Endothelial cell (in vitro differentiated cells): ENCODE data around the gene CCSER1. TPM values are rescaled to one million over a fixed set of nuclear protein-coding genes. Genes with fewer than 3 reads are reported as not detected.

Experiments
- DNase-seq: peaks from one replicate; pipeline ENCODE4 v3.0.0; 2021; ENCODE audit warnings: low spot score
- H3K27ac Mint-ChIP-seq: one replicate; pipeline ENCODE4 v1.8.0; 2021; ENCODE audit warnings: mixed read lengths, inconsistent platforms; ENCODE audit not compliant: unreplicated experiment
- H3K27me3 Mint-ChIP-seq: one replicate; pipeline ENCODE4 v1.8.0; 2021; ENCODE audit warnings: mild to moderate bottlenecking, moderate library complexity, mixed read lengths, inconsistent platforms; ENCODE audit not compliant: unreplicated experiment
- H3K36me3 Mint-ChIP-seq: one replicate; pipeline ENCODE4 v1.8.0; 2021; ENCODE audit warnings: mild to moderate bottlenecking, low read depth, mixed read lengths, inconsistent platforms; ENCODE audit not compliant: unreplicated experiment
- H3K4me1 Mint-ChIP-seq: one replicate; pipeline ENCODE4 v1.8.0; 2021; ENCODE audit warnings: mild to moderate bottlenecking, mixed read lengths, inconsistent platforms; ENCODE audit not compliant: unreplicated experiment
- H3K4me3 Mint-ChIP-seq: one replicate; pipeline ENCODE4 v1.8.0; 2021; ENCODE audit warnings: mild to moderate bottlenecking, mixed read lengths, inconsistent platforms; ENCODE audit not compliant: unreplicated experiment
- H3K9me3 Mint-ChIP-seq: one replicate; pipeline ENCODE4 v1.8.0; 2021; ENCODE audit warnings: mixed read lengths, inconsistent platforms; ENCODE audit not compliant: unreplicated experiment
- CTCF ChIP-seq: fragments of 200-600 bp; sonication (generic); IDR thresholded peaks from one replicate; pipeline ENCODE4 v1.5.0; 2021; ENCODE audit warnings: antibody characterized with exemption; ENCODE audit not compliant: unreplicated experiment
- total RNA-seq: library from RNA; stranded (reverse); fragmentation: NEBNext Ultra II Directional; extraction: Animal tissue kit (Norgen Biotek cat#: 25700); gene quantifications from one replicate; pipeline ENCODE4 v1.2.1, GENCODE V29; 2021; ENCODE audit not compliant: unreplicated experiment

The CCSER1 gene
- total RNA-seq, 1 donor from 2014 or later: 3.0 TPM

- DNase-seq: no peak
- Mint-ChIP-seq H3K4me3 (no peak overlapping the region), H3K36me3 (no peaks in the 10 kb centered on the region), H3K27me3 (no peaks in the 10 kb centered on the region), H3K9me3 (no peaks in the 10 kb centered on the region), H3K27ac (no peak overlapping the region), H3K4me1 (no peaks in the 10 kb centered on the region)
- no peak for TF ChIP-seq CTCF
Measured at GRCh38 chr4:90190525-90190924, 63.3 kb downstream of the CCSER1 start.

GRCh38 chr4:90198086-90198847, 71.1 kb downstream of the CCSER1 start:
- TF ChIP-seq CTCF: no peak
- no peak for DNase-seq
- no peak overlapping the region for H3K27ac Mint-ChIP-seq

GRCh38 chr4:90207887-90208454, 80.8 kb downstream of the CCSER1 start:
- no peak for TF ChIP-seq CTCF
- peaks cover 3% of the 10 kb centered on the region for H3K36me3 Mint-ChIP-seq
- no peak for DNase-seq
- H3K27ac Mint-ChIP-seq: no peak overlapping the region
- peaks cover 35% of the 10 kb centered on the region for H3K4me1 Mint-ChIP-seq
- no peaks in the 10 kb centered on the region for H3K9me3 Mint-ChIP-seq
- peaks cover 2% of the 10 kb centered on the region for H3K27me3 Mint-ChIP-seq
- H3K4me3 Mint-ChIP-seq: no peak overlapping the region

More at GRCh38 chr4:90198086-90198847, 71.1 kb downstream of the CCSER1 start:
- Mint-ChIP-seq H3K9me3 (no peaks in the 10 kb centered on the region), H3K4me3 (no peak overlapping the region), H3K36me3 (no peaks in the 10 kb centered on the region), H3K4me1 (peaks cover 3% of the 10 kb centered on the region), H3K27me3 (no peaks in the 10 kb centered on the region)

GRCh38 chr4:90209922-90210321, 82.7 kb downstream of the CCSER1 start:
- DNase-seq: no peak
- peak overlapping the region; percentile 98 for H3K27ac Mint-ChIP-seq
- no peak for TF ChIP-seq CTCF
- H3K4me3 Mint-ChIP-seq: no peak overlapping the region
- H3K27me3 Mint-ChIP-seq: no peaks in the 10 kb centered on the region
- H3K4me1 Mint-ChIP-seq: peaks cover 35% of the 10 kb centered on the region
- peaks cover 3% of the 10 kb centered on the region for H3K36me3 Mint-ChIP-seq
- no peaks in the 10 kb centered on the region for H3K9me3 Mint-ChIP-seq

- no peak for TF ChIP-seq CTCF
- peaks cover 42% of the 10 kb centered on the region for H3K4me1 Mint-ChIP-seq
- peaks cover 3% of the 10 kb centered on the region for H3K36me3 Mint-ChIP-seq
- no peaks in the 10 kb centered on the region for H3K9me3 Mint-ChIP-seq
- no peak overlapping the region for H3K4me3 Mint-ChIP-seq
- no peaks in the 10 kb centered on the region for H3K27me3 Mint-ChIP-seq
- H3K27ac Mint-ChIP-seq: peak overlapping the region; percentile 98
- DNase-seq: no peak
Measured at GRCh38 chr4:90211174-90211573, 84.0 kb downstream of the CCSER1 start.
